IMR-90 (cell line): ENCODE data around the gene LBHD2. TPM values are rescaled to one million over a fixed set of nuclear protein-coding genes. Genes with fewer than 3 reads are reported as not detected.

Source experiments
- ATAC-seq: fragments of 200-7000 bp; cut with Tn5 transposase; 2 replicates; pipeline ENCODE4 v1.9.1; 2020; ENCODE audit warnings: low read depth, mild to moderate bottlenecking, moderate library complexity
- BruUV-seq: library from RNA; stranded (reverse); fragments of 400-500 nt; replicated peaks from 2 replicates; lab custom pipeline; 2021; lab: Mats Ljungman, UMichigan
- CTCF ChIA-PET: fragments of 300-600 bp; formaldehyde crosslinking; extraction: SDS; loops from one replicate; lab custom pipeline; 2021; ENCODE audit warnings: antibody characterized with exemption; lab: Yijun Ruan, JAX
- POLR2A ChIA-PET: fragments of 300-600 bp; sonication (Branson Sonifier 250); formaldehyde crosslinking; loops from one replicate; lab custom pipeline; 2022; ENCODE audit warnings: antibody characterized with exemption; ENCODE audit not compliant: unreplicated experiment; lab: Charles Lee
- DNase-seq: peaks from one replicate; pipeline ENCODE4 v3.0.0; 2013
- H2AFZ ChIP-seq: replicated peaks from 2 replicates; pipeline ENCODE3; 2013; ENCODE audit warnings: low read length, mild to moderate bottlenecking; ENCODE audit not compliant: poor library complexity
- H2AK5ac ChIP-seq: 2 replicates; pipeline ENCODE4 v1.6.1; 2013; ENCODE audit warnings: low read depth, low read length, inconsistent platforms
- H2AK9ac ChIP-seq: replicated peaks from 2 replicates; pipeline ENCODE3; 2013; ENCODE audit warnings: mild to moderate bottlenecking, low read depth, low read length, moderate library complexity; ENCODE audit not compliant: poor library complexity
- H2BK120ac ChIP-seq: 2 replicates; pipeline ENCODE4 v1.6.1; 2013; ENCODE audit warnings: low read depth, low read length, inconsistent platforms
- H2BK15ac ChIP-seq: 3 replicates; pipeline ENCODE4 v1.6.1; 2013; ENCODE audit warnings: low read depth, low read length, inconsistent platforms
- H2BK20ac ChIP-seq: 2 replicates; pipeline ENCODE4 v1.6.1; 2013; ENCODE audit warnings: low read depth, mild to moderate bottlenecking, inconsistent platforms, low read length, moderate library complexity
- H2BK5ac ChIP-seq: 2 replicates; pipeline ENCODE4 v1.6.1; 2013; ENCODE audit warnings: mild to moderate bottlenecking, low read depth, low read length, inconsistent platforms; ENCODE audit not compliant: poor library complexity, severe bottlenecking
- H3K14ac ChIP-seq: replicated peaks from 2 replicates; pipeline ENCODE4 v1.6.1; 2013; ENCODE audit warnings: low read depth, low read length, inconsistent platforms
- H3K18ac ChIP-seq: 2 replicates; pipeline ENCODE4 v1.6.1; 2013; ENCODE audit warnings: low read depth, low read length, control low read depth
- H3K23ac ChIP-seq: 2 replicates; pipeline ENCODE4 v1.6.1; 2013; ENCODE audit warnings: low read depth, low read length, inconsistent platforms
- H3K27ac ChIP-seq: 2 replicates; pipeline ENCODE4 v1.5.1; 2013; ENCODE audit warnings: mild to moderate bottlenecking, control low read depth, low read length; ENCODE audit not compliant: insufficient read depth
- H3K27me3 ChIP-seq: 2 replicates; pipeline ENCODE4 v1.6.1; 2013; ENCODE audit warnings: low read length; ENCODE audit not compliant: control insufficient read depth, insufficient read depth
- H3K36me3 ChIP-seq: 2 replicates; pipeline ENCODE4 v1.6.1; 2013; ENCODE audit warnings: low read length, mixed read lengths; ENCODE audit not compliant: control insufficient read depth, insufficient read depth
- H3K4ac ChIP-seq: 2 replicates; pipeline ENCODE4 v1.6.1; 2013; ENCODE audit warnings: low read depth, low read length, inconsistent platforms
- H3K4me1 ChIP-seq: 2 replicates; pipeline ENCODE4 v1.6.1; 2013; ENCODE audit warnings: low read length, mixed read lengths; ENCODE audit not compliant: control insufficient read depth, insufficient read depth
- H3K4me2 ChIP-seq: 2 replicates; pipeline ENCODE4 v1.6.1; 2013; ENCODE audit warnings: low read depth, mild to moderate bottlenecking, control low read depth, low read length, moderate library complexity
- H3K4me3 ChIP-seq: 2 replicates; pipeline ENCODE4 v1.5.1; 2013; ENCODE audit warnings: low read depth, mild to moderate bottlenecking, control low read depth, low read length, moderate library complexity; ENCODE audit not compliant: insufficient read depth
- H3K56ac ChIP-seq: 2 replicates; pipeline ENCODE4 v1.6.1; 2013; ENCODE audit warnings: low read length, inconsistent platforms; ENCODE audit not compliant: insufficient read depth; ENCODE audit errors: extremely low read depth
- H3K79me1 ChIP-seq, 2 experiments: 2 replicates each; pipeline ENCODE4 v1.6.1; 2013; ENCODE audit warnings: low read length in 2 of 2, inconsistent platforms in 1 of 2, low read depth in 1 of 2
- H3K9ac ChIP-seq: 2 replicates; pipeline ENCODE4 v1.6.1; 2013; ENCODE audit warnings: low read depth, low read length, control low read depth
- H3K9me1 ChIP-seq: 2 replicates; pipeline ENCODE4 v1.6.1; 2013; ENCODE audit warnings: low read length, inconsistent platforms; ENCODE audit not compliant: insufficient read depth
- H3K9me3 ChIP-seq: 2 replicates; pipeline ENCODE4 v1.6.1; 2013; ENCODE audit warnings: low read length; ENCODE audit not compliant: control insufficient read depth, insufficient read depth
- H4K20me1 ChIP-seq: 2 replicates; pipeline ENCODE4 v1.6.1; 2013; ENCODE audit warnings: low read length, inconsistent platforms; ENCODE audit not compliant: insufficient read depth
- H4K5ac ChIP-seq: 2 replicates; pipeline ENCODE4 v1.6.1; 2013; ENCODE audit warnings: mild to moderate bottlenecking, low read depth, low read length, control low read depth
- H4K8ac ChIP-seq, 2 experiments: 2 replicates each; pipeline ENCODE4 v1.6.1; 2013; ENCODE audit warnings: low read depth in 2 of 2, low read length in 2 of 2, control low read depth in 1 of 2, inconsistent platforms in 1 of 2
- H4K91ac ChIP-seq: 2 replicates; pipeline ENCODE4 v1.6.1; 2013; ENCODE audit warnings: low read depth, low read length, inconsistent platforms; ENCODE audit not compliant: insufficient read depth
- WGBS, 2 experiments: methylation state at CpG; one replicate each; pipeline versions ENCODE4 v1.1.5 to v1.1.7; 2013; ENCODE audit warnings: missing lambda C conversion rate in 2 of 2; ENCODE audit not compliant: insufficient read length in 1 of 2; ENCODE audit errors: extremely low coverage in 2 of 2; 5-methylcytosine and 5-hydroxymethylcytosine counted together
- dilution Hi-C: fragments of 300-500 bp; cut with HindIII; formaldehyde crosslinking; loops from one replicate; pipeline ENCODE4 v1.14.3; 2018; ENCODE audit warnings: low sequenced_read_pairs; ENCODE audit not compliant: unreplicated experiment
- in situ Hi-C: fragments of 300-500 bp; cut with MboI; formaldehyde crosslinking; loops from 3 replicates; pipeline ENCODE4 v1.14.3; 2019; ENCODE audit warnings: low sequenced_read_pairs, inconsistent platforms, mixed read lengths
- intact Hi-C: fragments of 100-400 bp; cut with micrococcal nuclease; formaldehyde crosslinking; loops from 2 replicates; pipeline ENCODE4 v1.10.0; 2022
- polyA plus RNA-seq, 3 experiments: library from polyadenylated mRNA; depleted of rRNA; stranded (reverse); fragments of >200 nt; gene quantifications; 2 replicates each; pipeline ENCODE4 v1.2.3, GENCODE V29; 2012; ENCODE audit warnings: low replicate concordance in 1 of 3
- total RNA-seq: library from RNA; depleted of rRNA; stranded (reverse); fragments of >200 nt; gene quantifications from 2 replicates; pipeline ENCODE4 v1.2.3, GENCODE V29; 2012
- TF ChIP-seq, protein P1 (sequence below): fragments of 150-350 bp; IDR thresholded peaks from 2 replicates; pipeline ENCODE4 v1.6.1; 2016; ENCODE audit warnings: low read depth, mild to moderate bottlenecking, low read length, moderate library complexity, borderline replicate concordance

Gene LBHD2
- total and polyA plus RNA-seq, 2 of the 4 experiments (the other 2 are of a cell fraction): not detected

DNA sequence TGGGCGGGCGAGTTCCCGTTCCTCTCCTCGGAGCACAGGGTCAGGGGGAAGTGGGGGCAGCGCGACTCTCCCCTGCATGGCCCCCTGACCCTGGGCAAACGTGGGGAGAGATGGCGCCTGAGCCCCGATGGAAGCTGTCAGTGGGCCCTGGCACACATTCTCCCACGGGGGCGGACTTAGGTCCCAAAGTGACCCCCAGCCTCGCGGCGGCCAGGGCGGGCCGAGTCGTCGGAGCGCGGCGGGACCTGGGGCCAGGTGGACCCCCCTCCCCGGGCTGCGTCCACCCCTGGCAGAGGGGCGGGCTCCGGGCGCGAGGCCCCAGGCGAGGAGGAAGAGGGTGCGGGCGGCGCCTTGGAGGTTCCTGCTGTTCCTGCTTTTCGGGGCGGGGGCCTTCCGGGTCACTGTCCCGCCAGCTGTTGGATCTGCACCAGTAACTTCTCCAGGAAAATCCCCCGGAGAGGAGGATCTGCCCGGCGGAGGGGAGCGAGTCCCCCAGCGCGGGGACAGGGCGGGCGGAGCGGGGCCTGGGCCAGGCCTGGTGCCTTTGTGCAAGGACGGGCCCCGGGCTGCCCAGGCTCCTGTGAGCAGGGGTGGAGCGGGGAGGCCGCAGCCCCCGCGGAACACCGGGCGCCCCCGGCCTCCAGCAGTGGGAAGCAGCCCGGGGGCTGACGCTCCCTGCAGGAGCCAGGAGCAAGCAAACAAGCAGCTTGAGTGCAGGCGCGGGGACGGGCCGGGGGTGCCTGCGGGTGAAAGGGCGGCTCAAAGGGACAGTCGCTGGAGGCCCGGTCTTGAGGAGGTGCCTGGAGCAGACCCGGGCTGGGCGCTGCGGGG is 54.5 kb downstream of the LBHD2 start:
- ChIA-PET CTCF (no interaction called here), POLR2A (interaction anchor here (0.6 kb wide), 1 partner anchor 196 kb away, joined by 4 read pairs; no protein-coding TSS in a partner anchor)
- no peak overlapping the region for H2BK20ac ChIP-seq

More for the DNA sequence above, 54.5 kb downstream of the LBHD2 start:
- Histone ChIP-seq H3K4me3 (no peak overlapping the region), H3K9me1 (peaks cover 11% of the 10 kb centered on the region), H3K36me3 (no peaks in the 10 kb centered on the region), H4K91ac (no peak overlapping the region), H3K4me1 (peaks cover 12% of the 10 kb centered on the region), H2BK5ac (no peak overlapping the region), H3K27ac (no peak overlapping the region), H3K56ac (no peak overlapping the region), H2AFZ (no peak overlapping the region), H2BK120ac (no peak overlapping the region), H2AK9ac (no peak overlapping the region), H2BK15ac (no peak overlapping the region), H3K14ac (no peak overlapping the region), H2AK5ac (no peak overlapping the region; the same call in 1 of the 2 replicates), H3K27me3 (peaks cover 7% of the 10 kb centered on the region; the same call in 1 of the 2 replicates), H3K4ac (no peak overlapping the region), H3K79me1 (no peaks in the 10 kb centered on the region), H4K5ac (no peak overlapping the region), H3K9ac (no peak overlapping the region), H4K20me1 (no peaks in the 10 kb centered on the region), H3K18ac (no peak overlapping the region), H4K8ac (no peak overlapping the region), H3K23ac (no peak overlapping the region), H3K4me2 (no peak overlapping the region), H3K9me3 (no peaks in the 10 kb centered on the region)
- WGBS, 2 experiments: 67% methylated on average over 28 of the region's 66 CpGs; no CpG with 5 or more reads in 1 of the 2 experiments
- no peak for DNase-seq
- intact Hi-C loops (no loop called here), dilution Hi-C loops (no loop called here), in situ Hi-C loops (no loop called here)
- no peak for ATAC-seq
- TF ChIP-seq, protein P1, sequence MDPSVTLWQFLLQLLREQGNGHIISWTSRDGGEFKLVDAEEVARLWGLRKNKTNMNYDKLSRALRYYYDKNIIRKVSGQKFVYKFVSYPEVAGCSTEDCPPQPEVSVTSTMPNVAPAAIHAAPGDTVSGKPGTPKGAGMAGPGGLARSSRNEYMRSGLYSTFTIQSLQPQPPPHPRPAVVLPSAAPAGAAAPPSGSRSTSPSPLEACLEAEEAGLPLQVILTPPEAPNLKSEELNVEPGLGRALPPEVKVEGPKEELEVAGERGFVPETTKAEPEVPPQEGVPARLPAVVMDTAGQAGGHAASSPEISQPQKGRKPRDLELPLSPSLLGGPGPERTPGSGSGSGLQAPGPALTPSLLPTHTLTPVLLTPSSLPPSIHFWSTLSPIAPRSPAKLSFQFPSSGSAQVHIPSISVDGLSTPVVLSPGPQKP: no peak
- no TSS peak for BruUV-seq
